HEK293T (cell line): ENCODE data around the gene DUSP22.

Experiments used
- ARNT ChIP-seq: fragments of 450-650 bp; IDR thresholded peaks from 2 replicates; pipeline ENCODE4 v1.6.1; 2017; ENCODE audit warnings: mild to moderate bottlenecking
- BHLHE40 ChIP-seq: fragments of 450-650 bp; IDR thresholded peaks from 2 replicates; pipeline ENCODE4 v1.6.1; 2016; ENCODE audit warnings: mild to moderate bottlenecking, moderate library complexity, borderline replicate concordance
- ELF4 ChIP-seq: fragments of 450-650 bp; IDR thresholded peaks from 2 replicates; pipeline ENCODE4 v1.6.1; 2017; ENCODE audit warnings: antibody characterized with exemption
- FOXA1 ChIP-seq: fragments of 450-650 bp; IDR thresholded peaks from 2 replicates; pipeline ENCODE4 v1.6.1; 2016; ENCODE audit warnings: mild to moderate bottlenecking
- FOXK2 ChIP-seq: fragments of 450-650 bp; IDR thresholded peaks from 2 replicates; pipeline ENCODE4 v1.6.1; 2016; ENCODE audit warnings: mild to moderate bottlenecking
- FOXM1 ChIP-seq: fragments of 450-650 bp; IDR thresholded peaks from 2 replicates; pipeline ENCODE4 v1.6.1; 2017; ENCODE audit warnings: mild to moderate bottlenecking, borderline replicate concordance
- HDGF ChIP-seq: fragments of 450-650 bp; IDR thresholded peaks from 2 replicates; pipeline ENCODE4 v1.6.1; 2017; ENCODE audit warnings: antibody characterized with exemption, borderline replicate concordance
- L3MBTL2 ChIP-seq: fragments of 450-650 bp; conservative IDR thresholded peaks from 2 replicates; pipeline ENCODE4 v1.6.1; 2016; ENCODE audit warnings: mild to moderate bottlenecking
- PKNOX1 ChIP-seq: fragments of 450-650 bp; IDR thresholded peaks from 2 replicates; pipeline ENCODE4 v1.6.1; 2016
- SP1 ChIP-seq: fragments of 450-650 bp; IDR thresholded peaks from 2 replicates; pipeline ENCODE4 v1.6.1; 2017
- SUZ12 ChIP-seq: fragments of 450-650 bp; IDR thresholded peaks from 2 replicates; pipeline ENCODE4 v1.6.1; 2016; ENCODE audit warnings: mild to moderate bottlenecking
- TARDBP ChIP-seq: fragments of 450-650 bp; IDR thresholded peaks from 2 replicates; pipeline ENCODE4 v1.6.1; 2016
- ZNF384 ChIP-seq: fragments of 450-650 bp; IDR thresholded peaks from 2 replicates; pipeline ENCODE4 v1.6.1; 2016

GRCh38 chr6:392441-393390 lies 100.4 kb downstream of the DUSP22 start:
- TF ChIP-seq SP1 (no peak), SUZ12 (no peak), FOXM1 (no peak), ELF4 (no peak), BHLHE40 (no peak), FOXK2 (no peak), ARNT (no peak), HDGF (no peak), TARDBP (no peak), FOXA1 (no peak), L3MBTL2 (no peak), PKNOX1 (no peak), ZNF384 (no peak)
